ENCODE results near the gene NTNG1.

The NTNG1 gene

DNA sequence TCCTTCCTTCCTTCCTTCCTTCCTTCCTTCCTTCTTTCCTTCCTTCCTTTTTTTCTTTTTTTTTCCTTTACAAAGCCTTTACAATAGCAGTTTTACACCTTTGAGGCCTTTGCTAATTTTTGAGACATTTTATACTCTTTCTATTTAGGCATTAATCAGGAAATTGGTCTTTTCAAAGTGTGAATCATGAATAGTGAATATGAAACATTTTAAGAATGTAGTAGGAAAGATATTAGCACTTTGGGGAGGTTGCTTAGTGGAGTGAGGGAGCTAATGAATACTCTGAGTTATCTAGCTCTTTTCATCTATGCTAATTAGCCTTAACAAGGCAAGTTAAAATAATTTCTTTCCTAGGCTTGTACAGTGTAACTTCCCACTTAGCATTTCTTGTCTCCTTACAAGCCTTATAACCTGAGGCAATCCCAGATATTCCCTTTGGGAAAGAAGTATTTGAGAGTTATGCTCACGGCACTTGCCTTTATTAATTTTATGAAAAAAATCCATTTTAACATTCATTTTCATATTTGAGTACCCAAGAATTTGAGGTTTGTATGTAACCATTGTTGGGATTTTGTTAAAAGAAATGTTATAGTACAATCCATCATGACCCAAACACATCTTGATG, 122.6 kb downstream of the NTNG1 start:
- DNase-seq (ENCODE audit: low read depth), result no peak

DNA sequence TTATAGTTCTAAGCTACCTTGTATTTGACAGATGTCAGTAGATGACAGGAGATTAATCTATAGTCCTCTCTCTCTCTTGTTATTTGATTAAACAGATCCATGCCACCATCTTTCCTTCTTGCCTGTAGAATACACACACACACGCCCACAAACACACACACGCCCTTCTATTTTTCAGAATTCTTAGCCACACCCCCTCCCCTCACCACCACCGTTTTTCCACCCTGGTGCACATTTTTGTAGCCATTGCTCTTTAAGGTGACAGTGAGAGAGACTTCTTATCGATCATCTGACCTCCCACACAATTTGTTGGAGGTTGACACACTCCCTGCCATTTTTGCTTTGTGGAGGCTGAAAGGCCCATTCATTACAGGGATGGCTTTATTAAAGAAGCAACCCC, 123.2 kb downstream of the NTNG1 start:
- DNase-seq (ENCODE audit: low read depth), result no peak

DNA sequence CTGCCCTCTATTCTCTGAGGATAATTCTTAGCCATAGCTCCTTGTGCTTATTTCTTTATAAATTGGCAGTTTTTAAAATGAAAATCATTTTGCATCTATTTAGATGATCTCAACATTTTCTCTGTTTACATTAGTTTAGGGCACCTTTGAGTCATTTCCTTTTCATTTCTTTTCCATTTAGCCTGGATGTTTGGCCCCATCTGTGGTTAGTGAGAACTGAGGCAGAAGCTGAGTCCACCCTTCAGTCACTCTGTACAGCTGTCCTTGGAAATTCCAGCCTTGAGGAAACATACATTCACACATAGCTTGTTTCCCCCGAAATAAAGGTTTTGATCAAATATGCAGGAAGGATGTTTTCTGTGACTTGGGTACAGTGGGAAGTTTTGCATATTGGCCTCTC, 123.7 kb downstream of the NTNG1 start:
- no peak for DNase-seq (ENCODE audit: low read depth)

DNA sequence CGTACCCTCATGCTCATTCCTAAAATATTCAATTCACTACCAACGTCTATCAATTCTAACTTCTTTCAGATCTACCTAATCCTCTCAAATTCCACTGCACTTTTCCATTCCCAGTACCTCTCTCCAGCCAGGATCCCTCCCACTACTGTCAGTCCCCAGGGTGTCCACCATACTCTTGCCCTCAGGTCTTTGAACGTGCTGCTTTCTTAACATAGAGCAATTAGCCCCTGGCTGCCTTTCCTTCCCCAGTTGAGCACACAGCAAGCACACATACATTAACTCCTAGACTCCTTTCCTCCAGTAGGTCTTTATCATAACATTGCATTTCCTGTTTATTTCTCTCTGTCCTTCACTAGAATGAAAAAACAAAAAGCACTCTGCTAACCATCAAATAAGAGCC, 126.7 kb downstream of the NTNG1 start:
- DNase-seq (ENCODE audit: low read depth), result no peak

DNA sequence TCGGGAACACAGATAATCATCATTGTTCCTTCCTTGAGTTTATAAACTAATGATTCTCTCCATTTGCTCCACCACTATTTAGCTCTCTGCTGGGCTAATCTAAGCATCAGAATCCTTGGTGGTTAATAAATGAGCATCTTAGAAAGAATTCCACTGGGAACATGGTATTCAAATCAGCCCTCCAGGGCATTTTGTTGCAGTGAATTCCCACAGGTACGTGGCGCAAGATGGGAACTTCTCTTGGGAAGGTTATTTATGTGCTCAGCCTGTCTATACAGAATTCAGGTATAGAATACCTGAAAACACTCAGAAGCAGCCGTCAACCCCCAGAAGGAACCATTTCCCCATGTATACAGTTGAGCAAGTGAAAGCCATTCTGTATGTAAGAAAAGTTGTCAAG, 131.5 kb downstream of the NTNG1 start:
- DNase-seq (ENCODE audit: low read depth), result no peak

DNA sequence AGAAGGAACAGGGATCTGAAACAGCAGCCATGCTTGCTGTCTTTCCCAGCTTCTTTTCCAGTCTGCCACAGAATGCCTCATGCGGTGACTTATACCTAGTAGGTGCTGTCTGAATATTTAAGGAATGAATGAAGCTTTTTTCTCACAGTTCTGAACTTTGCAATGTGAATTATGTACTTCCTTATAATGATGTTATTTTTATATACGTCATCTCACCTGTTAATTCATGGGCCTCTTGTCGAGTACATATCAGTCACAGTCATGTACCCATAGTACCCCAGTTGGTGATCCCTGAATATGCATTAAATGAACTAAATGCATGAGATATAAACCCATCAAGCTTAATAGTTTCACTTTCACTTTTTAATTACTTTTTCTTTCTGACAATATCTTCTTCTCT, 132.7 kb downstream of the NTNG1 start:
- no peak for DNase-seq (ENCODE audit: low read depth)

DNA sequence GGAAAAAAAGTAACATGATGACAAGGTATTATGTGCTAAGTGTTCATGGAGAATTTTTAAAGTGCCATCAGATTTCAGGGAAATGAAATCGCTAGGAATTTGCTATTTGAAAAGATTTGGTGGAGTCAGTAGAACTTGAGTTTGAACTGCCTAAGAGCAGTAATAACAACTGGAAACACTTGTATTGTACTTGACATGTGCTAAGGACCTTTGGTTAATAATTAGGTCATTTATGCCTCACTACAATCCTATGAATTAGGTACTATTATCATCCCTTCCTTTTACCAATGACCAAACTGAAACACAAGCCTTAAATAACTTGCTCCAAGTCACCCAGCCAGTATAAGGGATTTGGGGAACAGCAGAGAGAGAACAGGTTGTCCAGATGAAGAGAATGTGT, 133.4 kb downstream of the NTNG1 start:
- no peak for DNase-seq (ENCODE audit: low read depth)

DNA sequence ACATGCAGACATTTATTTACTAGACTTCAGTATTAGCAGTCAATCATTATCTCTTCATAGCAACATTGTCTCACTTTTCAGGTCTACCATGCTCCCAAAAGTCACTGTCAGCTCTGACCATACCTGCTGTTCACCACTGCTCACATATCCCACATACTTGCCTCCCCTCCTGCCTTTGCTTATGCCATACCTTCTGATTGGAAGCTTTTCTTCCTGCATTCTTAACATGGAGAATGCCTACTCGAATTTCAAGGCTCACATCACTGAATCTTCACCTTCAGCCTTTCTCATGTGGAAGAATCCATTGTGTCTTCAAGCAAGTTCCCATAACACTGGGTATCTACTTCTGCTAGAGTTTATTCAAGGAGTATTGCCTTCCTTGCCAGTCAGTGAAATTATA, 135.4 kb downstream of the NTNG1 start:
- DNase-seq (ENCODE audit: low read depth), result no peak

DNA sequence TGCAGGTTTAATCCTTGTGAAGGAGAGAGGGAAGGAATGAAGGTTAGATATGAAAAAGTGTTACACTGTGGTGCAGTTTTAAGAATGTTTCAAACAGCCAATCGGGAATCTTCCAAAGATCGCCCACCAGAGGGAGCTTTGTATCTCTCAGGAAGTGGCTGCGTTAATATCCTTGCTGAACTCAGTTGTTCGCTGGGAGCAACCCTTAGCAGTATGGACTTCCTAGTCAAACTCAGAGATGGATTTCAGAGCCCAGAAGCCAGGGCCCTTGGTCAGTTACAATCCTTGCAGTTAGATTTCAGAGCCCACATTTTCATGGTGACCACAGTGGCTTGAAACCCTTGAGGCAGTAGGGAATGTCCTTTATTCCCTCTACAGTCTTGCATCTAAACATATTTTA, 136.2 kb downstream of the NTNG1 start:
- DNase-seq (ENCODE audit: low read depth), result peak; percentile 31

DNA sequence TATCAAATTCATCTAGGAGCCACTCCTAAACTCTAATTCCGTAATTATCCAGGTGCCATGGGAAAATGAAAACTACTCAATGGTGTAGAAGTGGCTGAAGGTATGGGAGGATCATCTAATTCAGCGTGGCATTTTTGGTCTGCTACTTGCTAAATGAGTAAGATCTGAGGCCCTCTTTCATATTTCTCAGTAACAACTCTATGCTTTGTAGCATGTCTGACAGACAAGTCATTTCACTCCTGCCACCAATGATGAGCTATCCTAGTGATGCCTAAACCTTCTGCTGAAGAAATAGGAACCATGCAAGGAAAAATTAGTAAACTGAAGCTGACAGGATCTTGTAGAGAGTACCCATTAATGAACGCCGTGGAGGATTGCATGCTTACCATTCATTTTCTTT, 145.3 kb downstream of the NTNG1 start:
- no peak for DNase-seq (ENCODE audit: low read depth)

DNA sequence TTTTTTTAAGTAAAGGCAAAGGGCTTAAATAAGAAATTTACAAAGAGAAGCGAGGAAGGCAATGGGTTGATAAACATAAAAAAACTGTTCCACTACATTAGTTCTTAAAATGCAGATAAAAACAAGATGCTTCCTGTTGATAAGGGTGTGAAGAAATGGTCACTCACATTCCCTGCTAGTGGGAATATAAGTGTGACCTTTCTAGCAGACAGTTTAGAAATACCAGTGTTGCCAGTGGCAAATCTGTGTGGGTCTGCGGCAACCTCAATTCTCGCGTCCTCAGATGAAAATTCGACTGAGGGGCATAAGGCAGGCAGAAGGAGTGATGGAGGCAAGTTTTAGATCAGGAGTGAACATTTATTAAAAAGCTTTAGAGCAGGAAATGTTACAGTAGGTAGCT, 151.1 kb downstream of the NTNG1 start:
- no peak for DNase-seq (ENCODE audit: low read depth)

DNA sequence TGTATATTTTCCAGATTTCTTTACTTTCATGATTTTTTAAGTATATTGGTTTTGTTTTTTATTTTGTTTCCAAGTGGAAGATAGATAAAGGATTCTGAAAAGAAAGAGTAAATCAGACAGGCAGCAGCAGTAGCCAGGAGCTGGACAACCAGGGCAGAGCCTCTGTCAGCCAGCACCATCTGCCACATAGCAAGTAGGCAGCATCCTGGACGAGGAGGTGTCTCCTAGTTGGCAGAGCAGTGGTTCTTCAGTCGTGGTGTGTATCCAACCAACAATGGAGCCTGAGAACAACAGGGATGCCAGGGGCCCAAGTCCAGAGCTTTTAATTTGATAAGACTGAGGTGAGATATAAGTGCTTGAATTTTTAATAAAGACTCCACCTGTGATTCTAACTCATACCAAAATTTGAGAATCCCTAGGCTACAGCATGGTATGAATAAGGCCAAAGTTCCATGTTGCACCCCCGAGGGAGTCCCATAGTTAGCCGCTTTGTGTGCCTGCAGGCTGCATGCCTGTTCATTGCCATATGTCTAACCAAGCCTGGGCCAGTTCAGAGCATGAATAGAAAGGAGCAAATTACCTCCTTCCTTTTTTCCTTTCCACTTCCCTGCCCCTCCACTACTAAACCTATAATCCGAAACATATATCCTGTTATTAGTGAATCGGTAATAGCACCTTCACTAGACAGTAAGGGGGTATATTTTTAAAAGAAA, 153.2 kb downstream of the NTNG1 start:
- no peak for DNase-seq (ENCODE audit: low read depth)

DNA sequence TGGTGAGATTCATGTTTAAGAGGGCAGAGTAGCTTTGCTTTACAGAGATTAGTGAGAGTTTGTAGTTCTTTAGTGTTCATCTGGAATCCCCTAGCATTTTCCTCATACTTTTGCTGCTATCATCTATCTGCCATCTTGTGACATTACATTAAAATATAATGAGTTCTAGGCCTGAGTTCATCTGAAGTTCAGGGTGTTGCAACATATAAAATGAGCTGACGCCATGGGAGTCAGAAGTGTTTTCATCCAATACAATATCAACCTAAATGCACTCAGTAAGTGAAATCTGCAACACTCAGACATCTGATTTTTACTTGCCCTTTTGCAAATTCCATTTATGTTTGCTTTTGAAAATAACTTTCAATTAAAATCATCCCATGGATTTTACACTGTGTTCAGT, 153.8 kb downstream of the NTNG1 start:
- DNase-seq (ENCODE audit: low read depth), result no peak

DNA sequence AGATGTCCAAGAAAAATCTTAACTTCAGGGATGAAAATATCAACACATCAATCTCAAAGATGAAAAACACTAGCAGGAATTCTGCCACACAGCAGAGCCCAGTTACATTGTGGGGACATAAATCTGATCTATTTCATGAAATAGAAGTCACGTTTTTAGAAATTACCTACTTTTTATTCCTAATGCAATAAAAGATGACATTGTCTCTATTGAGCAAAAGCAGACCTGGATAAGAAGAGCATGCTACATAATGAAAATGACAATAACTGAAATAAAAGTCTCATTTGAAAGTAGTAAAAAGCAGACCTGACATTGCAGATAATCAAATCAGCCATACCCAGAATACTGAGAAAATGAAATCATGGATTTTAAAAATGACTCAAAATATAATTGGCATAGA, 156.8 kb downstream of the NTNG1 start:
- no peak for DNase-seq (ENCODE audit: low read depth)

DNA sequence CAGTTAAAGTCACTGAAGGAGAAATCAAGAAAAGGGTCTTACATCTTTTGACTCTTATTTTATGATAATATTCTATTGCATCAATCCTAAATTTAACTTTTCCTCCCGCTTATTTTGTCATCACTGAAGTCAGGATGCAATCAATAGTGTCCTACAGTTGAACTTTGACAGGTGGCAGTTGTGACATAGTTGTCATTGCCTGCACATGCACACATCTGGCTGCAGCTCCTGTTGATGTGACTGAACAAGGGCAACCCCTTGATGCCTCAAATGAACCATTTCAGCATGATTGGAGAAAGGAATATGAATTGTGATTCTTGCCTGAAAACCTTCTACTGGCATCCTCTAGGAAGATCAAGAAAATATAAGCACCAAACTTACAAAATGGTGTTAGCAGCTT, 157.7 kb downstream of the NTNG1 start:
- no peak for DNase-seq (ENCODE audit: low read depth)

DNA sequence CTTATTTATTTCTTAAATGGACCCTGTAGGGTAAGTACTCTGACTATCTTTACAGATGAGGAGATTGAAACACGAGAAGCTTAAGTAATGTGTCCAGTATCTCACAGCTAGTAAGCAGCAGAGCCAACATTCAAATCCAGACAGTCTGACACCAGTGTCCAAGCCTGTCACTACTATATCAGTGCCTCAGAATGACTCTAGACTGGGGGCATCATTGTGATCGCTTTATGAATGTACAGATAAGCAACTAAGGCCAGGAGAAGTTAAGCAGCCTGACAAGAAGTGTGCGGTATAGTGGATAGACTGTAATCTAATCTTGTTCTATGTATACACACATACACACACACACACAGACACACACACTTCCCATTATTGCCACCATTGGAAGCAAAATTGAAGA, 158.7 kb downstream of the NTNG1 start:
- no peak for DNase-seq (ENCODE audit: low read depth)

DNA sequence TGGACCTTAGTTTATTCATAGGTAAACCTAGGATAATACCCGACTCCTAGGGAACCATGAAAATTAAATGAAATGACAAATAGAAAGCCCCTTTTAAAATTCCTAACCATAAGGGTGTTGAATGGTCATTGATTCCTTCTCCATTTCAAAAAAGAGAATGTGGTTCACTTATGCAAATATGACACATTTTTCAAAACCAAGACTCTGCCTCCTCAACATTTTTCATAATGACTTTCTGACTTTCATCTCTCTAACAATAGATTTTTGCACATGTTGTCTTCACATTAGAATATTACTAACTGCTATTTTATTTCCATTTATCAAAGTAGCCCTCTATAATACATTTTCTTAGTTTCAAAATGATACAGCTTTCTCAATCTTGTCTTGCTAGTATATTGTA, 169.1 kb downstream of the NTNG1 start:
- no peak for DNase-seq (ENCODE audit: low read depth)

DNA sequence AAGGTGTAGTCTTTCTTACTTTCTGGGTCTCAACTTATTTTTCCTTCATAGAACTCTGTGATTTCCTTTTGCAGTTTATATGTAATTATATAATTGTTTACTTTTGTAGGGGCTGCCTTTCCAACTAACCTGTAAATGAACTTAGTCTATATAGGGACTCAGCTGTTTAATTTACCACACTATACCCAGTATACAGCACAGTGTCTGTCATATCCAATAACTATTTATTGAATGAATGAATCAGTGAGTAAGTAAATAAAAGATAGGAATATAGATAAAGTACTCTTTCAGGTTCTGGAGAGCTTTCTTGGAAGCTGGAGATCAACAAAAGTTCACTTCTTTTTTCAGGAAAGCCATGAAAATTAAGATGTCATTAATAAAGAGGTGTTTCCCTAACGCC, 174.8 kb downstream of the NTNG1 start:
- no peak for DNase-seq (ENCODE audit: low read depth)

DNA sequence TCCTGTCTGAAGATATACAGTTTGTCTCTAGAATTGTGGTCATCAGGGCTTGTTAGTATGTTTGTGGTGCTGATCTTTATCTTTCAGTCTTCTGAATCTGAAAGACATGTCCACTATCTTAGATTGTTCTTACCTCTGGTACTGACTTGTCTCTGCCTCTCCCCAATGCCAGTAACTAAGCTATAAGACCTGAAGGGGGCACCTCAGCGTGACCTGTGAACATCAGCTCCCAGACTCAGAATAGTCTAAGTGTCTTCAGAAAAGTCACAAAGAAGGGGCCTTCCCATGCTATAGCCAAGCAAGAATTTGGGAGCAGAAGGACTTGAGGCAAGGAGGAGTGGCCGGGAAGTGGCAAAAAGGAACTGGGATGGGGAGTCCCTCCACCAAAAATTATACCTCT, 178.1 kb downstream of the NTNG1 start:
- no peak for DNase-seq (ENCODE audit: low read depth)

DNA sequence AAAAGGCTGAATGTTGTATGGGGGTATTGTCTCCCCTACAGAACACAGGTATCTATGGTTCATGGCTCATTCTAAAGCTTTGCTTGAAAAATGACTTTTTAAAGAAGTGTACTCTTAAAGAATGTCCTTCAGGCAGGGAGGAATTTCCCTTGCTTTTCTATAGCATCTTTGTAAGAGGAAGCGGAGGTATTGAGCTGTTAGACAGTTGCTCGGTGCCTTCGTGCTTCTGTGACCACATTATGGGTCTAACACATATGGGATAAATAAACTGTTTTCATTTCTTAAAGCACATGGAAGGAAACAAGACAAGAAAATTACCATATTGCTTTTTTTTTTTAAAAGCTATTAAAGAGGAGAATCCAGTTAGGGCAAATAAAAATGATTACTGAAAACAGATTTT, 182.9 kb downstream of the NTNG1 start:
- DNase-seq (ENCODE audit: low read depth), result no peak

DNA sequence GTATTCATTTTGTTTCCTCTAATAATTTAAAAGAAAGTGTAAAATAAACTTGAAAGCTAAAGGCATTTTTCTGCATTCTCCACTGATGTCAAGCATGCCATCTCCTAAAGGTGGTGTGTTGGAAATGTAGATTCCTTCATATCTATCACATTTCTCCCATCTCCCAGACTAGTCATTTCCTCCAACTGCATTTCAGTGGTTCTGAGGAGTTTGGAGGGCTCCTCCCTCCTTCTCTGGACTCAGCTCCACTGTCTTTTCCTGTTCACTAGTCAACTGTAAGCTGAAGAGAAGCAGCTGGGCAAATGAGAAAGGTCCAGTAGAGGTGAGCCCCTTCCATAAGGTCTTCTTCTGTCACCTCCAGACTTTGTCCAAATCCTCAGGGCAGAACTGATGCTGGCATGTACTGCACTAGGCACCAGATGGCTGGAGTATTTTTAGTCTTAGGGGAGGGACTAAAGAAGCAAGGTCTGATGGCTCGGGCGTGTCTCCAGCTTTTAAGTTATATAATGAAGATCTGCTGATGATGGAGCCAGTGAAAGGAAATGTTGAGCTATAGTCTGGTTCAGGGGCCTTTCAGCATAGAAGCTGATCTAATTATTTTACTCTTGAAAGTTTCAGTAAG, 186.1 kb downstream of the NTNG1 start:
- no peak for DNase-seq (ENCODE audit: low read depth)

DNA sequence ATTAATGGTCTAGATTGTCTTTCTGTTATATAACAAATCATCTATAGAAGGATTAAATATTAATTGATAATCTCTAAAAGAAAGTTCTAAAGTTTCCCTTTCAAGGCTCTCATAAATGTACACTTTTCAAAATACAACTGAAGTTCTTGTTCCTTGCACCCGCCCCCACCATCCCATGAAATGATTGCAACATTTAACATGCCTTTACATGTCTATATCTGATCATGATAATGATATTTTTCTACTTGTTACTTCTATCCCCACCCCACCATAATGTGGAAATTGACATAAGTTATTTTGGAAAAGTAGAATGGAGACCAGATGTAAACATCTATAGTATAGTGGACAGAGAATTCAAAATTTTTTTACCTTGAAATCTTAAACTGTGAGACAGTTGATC, 186.6 kb downstream of the NTNG1 start:
- DNase-seq (ENCODE audit: low read depth), result no peak

DNA sequence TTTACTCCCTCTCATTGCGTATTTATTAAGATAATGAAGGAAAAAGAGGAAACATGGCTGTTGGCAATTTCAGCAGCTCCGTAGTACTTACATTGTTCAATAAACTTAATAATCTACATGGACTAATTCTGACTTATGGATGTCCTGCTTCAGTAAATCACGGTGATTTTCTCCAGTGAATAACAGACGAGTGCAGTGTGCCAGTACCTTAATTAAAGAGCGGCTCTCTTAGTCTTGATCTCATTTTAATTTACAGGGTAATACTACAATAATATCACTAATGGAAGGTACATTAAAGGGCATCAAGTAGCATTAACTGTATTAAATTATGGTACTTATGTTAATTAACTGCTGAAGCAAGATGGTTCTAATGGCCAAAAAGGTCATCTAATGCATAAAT, 187.2 kb downstream of the NTNG1 start:
- DNase-seq (ENCODE audit: low read depth), result no peak

DNA sequence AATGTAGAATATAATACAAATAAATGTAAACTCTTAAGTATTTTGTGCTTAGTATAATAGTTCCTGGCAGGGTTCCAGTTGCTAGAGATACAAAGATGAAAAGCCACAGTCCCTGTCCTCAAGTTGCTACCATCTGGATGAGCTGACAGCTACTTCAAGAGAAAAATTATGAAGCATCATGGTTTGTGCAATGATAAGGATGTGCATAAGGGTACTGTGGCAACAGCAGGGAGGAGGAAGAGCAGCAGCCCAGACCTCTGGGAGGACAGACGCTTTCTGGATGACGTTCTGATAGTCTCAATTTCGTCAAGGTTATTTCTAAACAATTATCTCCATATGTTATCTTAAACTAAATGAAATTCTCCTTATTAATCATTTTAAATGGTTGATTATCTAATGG, 198.9 kb downstream of the NTNG1 start:
- DNase-seq (ENCODE audit: low read depth), result no peak
